ENCODE data around the gene KLC3.

- TF ChIP-seq CTCF (IDR thresholded peaks at IDR 0.05; ENCODE audit: insufficient read depth, low read length, poor library complexity, severe bottlenecking) (no peak), EZH2phosphoT487 (conservative IDR thresholded peaks at IDR 0.05; ENCODE audit: low read length) (no peak)
Measured at GRCh38 chr19:45322311-45322710, 18.2 kb upstream of the KLC3 start.
